ENCODE results near the gene RPS6KA4. TPM values are rescaled to one million over a fixed set of nuclear protein-coding genes. Genes with fewer than 3 reads are reported as not detected.

Gene RPS6KA4
- total and polyA plus RNA-seq, 5 donors, result 12.8 to 17.6 (median 17.0) TPM

DNA sequence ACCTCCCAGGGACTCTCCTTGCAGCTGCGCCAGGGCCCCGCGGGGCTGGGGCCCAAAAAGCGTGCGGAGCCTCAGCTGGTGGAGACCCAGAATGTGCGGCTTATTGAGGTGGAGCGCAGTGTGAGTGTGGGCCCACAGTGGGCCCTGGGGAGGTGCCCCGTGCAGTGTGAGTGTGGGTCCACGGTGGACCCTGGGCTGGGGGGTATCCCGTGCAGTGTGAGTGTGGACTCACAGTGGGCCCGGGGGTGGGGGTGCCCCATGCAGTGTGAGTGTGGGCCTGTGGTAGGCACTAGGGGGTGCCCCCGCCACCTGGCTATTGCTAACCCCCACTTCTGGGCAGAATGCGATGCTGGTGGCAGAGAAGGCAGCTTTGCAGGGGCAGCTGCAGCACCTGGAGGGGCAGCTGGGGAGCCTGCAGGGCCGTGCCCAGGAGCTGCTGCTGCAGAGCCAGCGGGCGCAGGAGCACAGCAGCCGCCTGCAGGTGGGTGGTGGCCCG is 7.8 kb upstream of the RPS6KA4 start:
- no peaks in the 10 kb centered on the region for H3K9me3 ChIP-seq (ENCODE audit: control insufficient read depth, low read length)
- no peak overlapping the region for H3K27ac ChIP-seq (ENCODE audit: low read length)
- H3K4me1 ChIP-seq (ENCODE audit: control insufficient read depth, insufficient read depth, low read length), result peaks cover 3% of the 10 kb centered on the region
- intact Hi-C loops (cut with DNase I), result no loop called here
- H3K4me3 ChIP-seq (ENCODE audit: low read length), result no peak overlapping the region
- no peaks in the 10 kb centered on the region for H3K27me3 ChIP-seq (ENCODE audit: control insufficient read depth, insufficient read depth)
- no peak for DNase-seq
- ATAC-seq, result no peak
- 94% methylated on average over 18 of the region's 18 CpGs for WGBS

GRCh38 chr11:64352099-64352994 is 6.6 kb upstream of the RPS6KA4 start:
- 90% methylated on average over 33 of the region's 33 CpGs for WGBS
- peak in 1 of 3 donors; percentile 61 for DNase-seq
- ATAC-seq, result no peak
- Histone ChIP-seq H3K27me3 (ENCODE audit: control insufficient read depth, insufficient read depth) (no peaks in the 10 kb centered on the region), H3K4me1 (ENCODE audit: control insufficient read depth, insufficient read depth, low read length) (peaks cover 3% of the 10 kb centered on the region), H3K27ac (ENCODE audit: low read length) (no peak overlapping the region), H3K9me3 (ENCODE audit: control insufficient read depth, low read length) (no peaks in the 10 kb centered on the region), H3K4me3 (ENCODE audit: low read length) (no peak overlapping the region)
- intact Hi-C loops (cut with DNase I), result no loop called here

- no peak for ATAC-seq
- no peak overlapping the region for H3K4me3 ChIP-seq (ENCODE audit: low read length)
- H3K9me3 ChIP-seq (ENCODE audit: control insufficient read depth, low read length), result no peaks in the 10 kb centered on the region
- no peak overlapping the region for H3K27ac ChIP-seq (ENCODE audit: low read length)
- no peaks in the 10 kb centered on the region for H3K27me3 ChIP-seq (ENCODE audit: control insufficient read depth, insufficient read depth)
- peaks cover 5% of the 10 kb centered on the region for H3K4me1 ChIP-seq (ENCODE audit: control insufficient read depth, insufficient read depth, low read length)
- intact Hi-C loops (cut with DNase I), result no loop called here
- WGBS, result 86% methylated on average over 34 of the region's 34 CpGs
- peak in 1 of 3 donors; percentile 65 for DNase-seq
These were observed 5.8 kb upstream of the RPS6KA4 start for GRCh38 chr11:64352995-64353714.

DNA sequence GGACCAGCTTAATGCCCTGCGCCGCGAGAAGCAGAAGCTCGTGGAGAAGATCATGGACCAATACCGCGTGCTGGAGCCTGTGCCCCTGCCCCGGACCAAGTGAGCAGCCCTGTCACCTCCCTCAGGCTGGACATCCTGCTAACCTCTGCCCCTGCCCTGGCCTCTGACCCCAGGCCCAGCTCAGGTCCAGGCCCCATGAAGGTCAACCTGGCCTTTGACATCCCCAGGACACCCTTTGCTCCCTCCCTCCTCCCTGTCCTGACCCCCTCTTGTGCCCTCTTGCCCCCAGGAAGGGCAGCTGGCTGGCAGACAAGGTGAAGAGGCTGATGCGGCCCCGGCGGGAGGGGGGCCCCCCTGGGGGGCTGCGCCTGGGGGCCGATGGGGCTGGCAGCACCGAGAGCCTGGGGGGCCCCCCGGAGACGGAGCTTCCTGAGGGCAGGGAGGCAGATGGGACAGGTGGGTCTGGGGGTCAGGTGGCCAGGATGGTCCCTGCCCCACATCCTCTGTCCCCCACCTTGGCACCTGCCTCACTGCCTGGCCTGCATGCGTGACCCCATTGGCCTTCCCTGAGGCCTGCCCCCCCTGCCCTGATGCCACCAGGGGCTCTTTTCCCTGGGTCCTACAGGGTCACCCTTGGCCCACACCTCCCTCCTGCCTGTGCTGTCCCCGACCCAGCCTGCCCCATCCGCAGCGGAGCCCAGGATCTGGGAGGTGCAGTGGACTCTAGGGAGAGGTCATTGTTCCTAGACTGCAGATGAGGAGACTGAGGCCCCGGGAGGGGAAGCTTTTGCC is 5.1 kb upstream of the RPS6KA4 start:
- no peaks in the 10 kb centered on the region for H3K27me3 ChIP-seq (ENCODE audit: control insufficient read depth, insufficient read depth)
- DNase-seq, result peak in 2 of 3 donors; percentile 49 to 74
- intact Hi-C loops (cut with DNase I), result no loop called here
- WGBS, result 82% methylated on average over 20 of the region's 20 CpGs
- ATAC-seq, result no peak
- peaks cover 10% of the 10 kb centered on the region for H3K4me1 ChIP-seq (ENCODE audit: control insufficient read depth, insufficient read depth, low read length)
- H3K27ac ChIP-seq (ENCODE audit: low read length), result no peak overlapping the region
- H3K9me3 ChIP-seq (ENCODE audit: control insufficient read depth, low read length), result no peaks in the 10 kb centered on the region
- no peak overlapping the region for H3K4me3 ChIP-seq (ENCODE audit: low read length)

DNA sequence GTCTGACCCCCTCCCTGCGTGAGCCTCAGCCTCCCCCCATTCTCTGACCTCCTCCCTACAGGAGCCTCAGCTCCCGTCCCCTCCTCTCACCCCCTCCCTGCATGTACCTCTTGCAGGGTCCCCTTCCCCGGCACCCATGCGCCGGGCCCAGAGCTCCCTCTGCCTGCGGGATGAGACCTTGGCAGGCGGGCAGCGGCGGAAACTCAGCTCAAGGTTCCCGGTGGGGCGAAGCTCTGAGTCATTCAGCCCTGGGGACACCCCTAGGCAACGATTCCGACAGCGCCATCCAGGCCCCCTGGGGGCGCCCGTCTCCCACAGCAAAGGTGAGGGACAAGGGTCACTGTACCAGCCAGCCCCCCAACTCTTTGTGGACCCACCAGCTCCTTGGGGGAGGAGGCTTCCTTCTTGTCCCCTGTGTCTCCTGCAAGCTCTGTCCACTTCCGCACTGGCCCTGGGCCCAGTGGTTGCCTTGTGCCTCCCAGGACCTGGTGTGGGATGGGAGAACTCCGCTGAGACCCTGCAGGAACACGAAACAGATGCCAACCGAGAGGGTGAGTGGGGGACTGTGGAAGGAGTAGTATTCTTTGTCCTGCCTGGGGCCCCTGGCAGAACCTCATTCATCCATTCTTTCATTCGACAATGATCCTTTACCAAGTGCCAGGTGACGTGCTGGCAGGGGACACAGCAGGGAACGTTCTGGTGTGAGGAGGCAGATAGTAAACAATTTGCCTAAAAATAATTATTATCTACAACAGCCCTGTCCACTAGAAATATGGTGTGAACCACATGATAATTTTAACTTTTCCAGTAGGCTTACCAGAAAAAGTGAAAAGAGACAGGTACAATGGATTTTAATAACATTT is 3.7 kb upstream of the RPS6KA4 start:
- H3K4me1 ChIP-seq (ENCODE audit: control insufficient read depth, insufficient read depth, low read length), result peaks cover 10% of the 10 kb centered on the region

GRCh38 chr11:64356498-64357411 is 2.2 kb upstream of the RPS6KA4 start:
- ATAC-seq, result no peak
- Histone ChIP-seq H3K4me3 (ENCODE audit: low read length) (no peak overlapping the region), H3K9me3 (ENCODE audit: control insufficient read depth, low read length) (no peaks in the 10 kb centered on the region), H3K27me3 (ENCODE audit: control insufficient read depth, insufficient read depth) (no peaks in the 10 kb centered on the region), H3K4me1 (ENCODE audit: control insufficient read depth, insufficient read depth, low read length) (peaks cover 10% of the 10 kb centered on the region), H3K27ac (ENCODE audit: low read length) (no peak overlapping the region)
- intact Hi-C loops (cut with DNase I), result no loop called here
- DNase-seq, result peak in 2 of 3 donors; percentile 62 to 77
- WGBS, result 87% methylated on average over 25 of the region's 25 CpGs

More for the DNA sequence above, 3.7 kb upstream of the RPS6KA4 start:
- H3K4me3 ChIP-seq (ENCODE audit: low read length), result peak overlapping the region; percentile 16
- H3K27ac ChIP-seq (ENCODE audit: low read length), result peak overlapping the region; percentile 34
- H3K9me3 ChIP-seq (ENCODE audit: control insufficient read depth, low read length), result no peaks in the 10 kb centered on the region
- intact Hi-C loops (cut with DNase I), result no loop called here
- ATAC-seq (peak; percentile 58 to 68), DNase-seq (peak; percentile 86 to 93 (median 92))
- no peaks in the 10 kb centered on the region for H3K27me3 ChIP-seq (ENCODE audit: control insufficient read depth, insufficient read depth)
- WGBS, result 11% methylated on average over 23 of the region's 23 CpGs

DNA sequence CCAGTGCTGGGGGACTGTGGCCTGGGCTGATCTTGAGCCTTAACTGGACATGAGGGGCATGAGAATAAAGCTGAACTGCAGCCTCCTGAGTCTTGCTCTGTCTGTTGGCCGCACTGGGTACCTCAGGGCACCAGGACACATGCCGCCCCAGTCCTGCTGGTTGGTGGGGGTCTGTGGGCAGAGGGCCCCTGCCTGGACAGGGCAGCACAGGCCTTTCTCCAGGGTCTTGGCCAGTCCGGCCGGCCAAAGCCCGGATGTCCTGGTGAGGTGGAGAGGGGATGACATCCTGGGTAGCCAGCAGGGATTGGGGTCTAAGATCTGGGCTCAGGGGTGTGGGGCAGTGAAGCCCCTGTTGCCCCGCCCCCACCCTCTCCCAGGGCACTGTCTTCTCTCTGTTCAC is 1.5 kb upstream of the RPS6KA4 start:
- 92% methylated on average over 6 of the region's 6 CpGs for WGBS
- intact Hi-C loops (cut with DNase I), result no loop called here
- no peaks in the 10 kb centered on the region for H3K27me3 ChIP-seq (ENCODE audit: control insufficient read depth, insufficient read depth)
- H3K27ac ChIP-seq (ENCODE audit: low read length), result no peak overlapping the region
- ATAC-seq (no peak), DNase-seq (peak in 1 of 3 donors; percentile 66)
- no peaks in the 10 kb centered on the region for H3K9me3 ChIP-seq (ENCODE audit: control insufficient read depth, low read length)
- peaks cover 10% of the 10 kb centered on the region for H3K4me1 ChIP-seq (ENCODE audit: control insufficient read depth, insufficient read depth, low read length)
- H3K4me3 ChIP-seq (ENCODE audit: low read length), result no peak overlapping the region

DNA sequence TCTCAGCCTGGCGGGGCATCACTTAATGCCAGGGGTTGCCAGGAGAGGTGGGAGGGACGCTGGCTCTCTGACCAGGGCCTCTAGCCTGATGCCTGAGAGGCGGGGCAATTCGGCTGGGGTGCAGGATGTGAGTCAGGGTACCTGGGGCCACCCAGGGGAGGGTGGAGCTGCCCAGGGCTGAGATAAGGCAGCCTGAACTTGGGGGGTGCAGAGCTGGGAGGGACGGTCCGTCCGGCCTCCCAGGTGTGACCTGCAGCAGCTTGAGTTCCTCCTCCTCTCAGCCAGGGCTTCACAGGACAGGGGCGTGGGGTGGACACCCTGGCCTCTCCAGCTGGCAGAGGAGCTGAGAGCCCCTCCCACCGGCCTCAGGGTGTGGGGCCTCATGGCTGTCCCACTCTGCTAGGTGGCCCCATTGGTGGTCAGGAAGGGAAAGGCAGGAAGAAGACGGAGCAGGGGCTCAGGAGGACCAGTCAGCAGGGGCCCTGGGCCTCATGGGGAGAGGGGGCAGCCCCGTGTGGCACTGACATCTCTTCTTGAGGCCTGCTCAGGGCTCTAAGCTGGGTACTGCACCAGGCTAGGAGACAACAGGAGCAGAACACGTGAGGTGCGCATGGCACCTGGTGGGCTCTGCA is 942 bp upstream of the RPS6KA4 start:
- peak in 2 of 3 donors; percentile 68 to 69 for DNase-seq
- H3K4me1 ChIP-seq (ENCODE audit: control insufficient read depth, insufficient read depth, low read length), result peaks cover 10% of the 10 kb centered on the region
- peak overlapping the region; percentile 56 for H3K27ac ChIP-seq (ENCODE audit: low read length)
- no peaks in the 10 kb centered on the region for H3K27me3 ChIP-seq (ENCODE audit: control insufficient read depth, insufficient read depth)
- no peaks in the 10 kb centered on the region for H3K9me3 ChIP-seq (ENCODE audit: control insufficient read depth, low read length)
- no peak overlapping the region for H3K4me3 ChIP-seq (ENCODE audit: low read length)
- 60% methylated on average over 13 of the region's 13 CpGs for WGBS
- intact Hi-C loops (cut with DNase I), result no loop called here
- ATAC-seq, result peak; percentile 0 to 6

- peak in 1 of 3 donors; percentile 63 for DNase-seq
- intact Hi-C loops (cut with DNase I), result no loop called here
- peak; percentile 1 to 3 for ATAC-seq
These were observed 441 bp upstream of the RPS6KA4 start for GRCh38 chr11:64358536-64358906.

More at GRCh38 chr11:64358536-64358906, 441 bp upstream of the RPS6KA4 start:
- H3K4me1 ChIP-seq (ENCODE audit: control insufficient read depth, insufficient read depth, low read length), result peaks cover 10% of the 10 kb centered on the region
- H3K9me3 ChIP-seq (ENCODE audit: control insufficient read depth, low read length), result no peaks in the 10 kb centered on the region
- WGBS, result 17% methylated on average over 7 of the region's 7 CpGs
- no peaks in the 10 kb centered on the region for H3K27me3 ChIP-seq (ENCODE audit: control insufficient read depth, insufficient read depth)
- H3K27ac ChIP-seq (ENCODE audit: low read length), result peak overlapping the region; percentile 56
- H3K4me3 ChIP-seq (ENCODE audit: low read length), result peak overlapping the region; percentile 58
